ENCODE measurements around the gene RAB30.

Gene RAB30

GRCh38 chr11:83102834-83103233 lies 31.1 kb upstream of the RAB30 start:
- H3K27me3 ChIP-seq (replicated peaks; ENCODE audit: insufficient read depth, low read length) = no peaks in the 10 kb centered on the region
- TF ChIP-seq, protein P1, sequence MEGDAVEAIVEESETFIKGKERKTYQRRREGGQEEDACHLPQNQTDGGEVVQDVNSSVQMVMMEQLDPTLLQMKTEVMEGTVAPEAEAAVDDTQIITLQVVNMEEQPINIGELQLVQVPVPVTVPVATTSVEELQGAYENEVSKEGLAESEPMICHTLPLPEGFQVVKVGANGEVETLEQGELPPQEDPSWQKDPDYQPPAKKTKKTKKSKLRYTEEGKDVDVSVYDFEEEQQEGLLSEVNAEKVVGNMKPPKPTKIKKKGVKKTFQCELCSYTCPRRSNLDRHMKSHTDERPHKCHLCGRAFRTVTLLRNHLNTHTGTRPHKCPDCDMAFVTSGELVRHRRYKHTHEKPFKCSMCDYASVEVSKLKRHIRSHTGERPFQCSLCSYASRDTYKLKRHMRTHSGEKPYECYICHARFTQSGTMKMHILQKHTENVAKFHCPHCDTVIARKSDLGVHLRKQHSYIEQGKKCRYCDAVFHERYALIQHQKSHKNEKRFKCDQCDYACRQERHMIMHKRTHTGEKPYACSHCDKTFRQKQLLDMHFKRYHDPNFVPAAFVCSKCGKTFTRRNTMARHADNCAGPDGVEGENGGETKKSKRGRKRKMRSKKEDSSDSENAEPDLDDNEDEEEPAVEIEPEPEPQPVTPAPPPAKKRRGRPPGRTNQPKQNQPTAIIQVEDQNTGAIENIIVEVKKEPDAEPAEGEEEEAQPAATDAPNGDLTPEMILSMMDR (IDR thresholded peaks at IDR 0.05; ENCODE audit: low read length) = no peak
- no peak for TF ChIP-seq EZH2phosphoT487 (IDR thresholded peaks at IDR 0.05; ENCODE audit: low read length)
- no peak for TF ChIP-seq EZH2 (optimal IDR thresholded peaks at IDR 0.05; ENCODE audit: low read depth, low read length)
- H3K4me3 ChIP-seq (ENCODE audit: low read length) = no peak overlapping the region

GRCh38 chr11:83097429-83098075 lies 25.9 kb upstream of the RAB30 start:
- no peak overlapping the region for H3K4me3 ChIP-seq (ENCODE audit: low read length)
- no peaks in the 10 kb centered on the region for H3K79me2 ChIP-seq (ENCODE audit: low read length)
- H3K9me2 ChIP-seq (replicated peaks; ENCODE audit: insufficient read depth, low read length) = no peaks in the 10 kb centered on the region
- H3K27ac ChIP-seq (ENCODE audit: low read length) = no peak overlapping the region
- H3K9me3 ChIP-seq (replicated peaks; ENCODE audit: insufficient read depth, low read length) = no peaks in the 10 kb centered on the region
- H3K4me1 ChIP-seq (ENCODE audit: low read length) = peaks cover 14% of the 10 kb centered on the region
- no peak for DNase-seq
- no peaks in the 10 kb centered on the region for H3K36me3 ChIP-seq (replicated peaks; ENCODE audit: insufficient read depth, low read length)
- TF ChIP-seq, protein P1 (IDR thresholded peaks at IDR 0.05; ENCODE audit: low read length) = no peak
- no peak for TF ChIP-seq EZH2phosphoT487 (IDR thresholded peaks at IDR 0.05; ENCODE audit: low read length)
- TF ChIP-seq EZH2 (optimal IDR thresholded peaks at IDR 0.05; ENCODE audit: low read depth, low read length) = no peak
- no peaks in the 10 kb centered on the region; the same call in 1 of the 2 replicates for H4K20me1 ChIP-seq (ENCODE audit: insufficient read depth, low read length)
- H3K4me2 ChIP-seq (ENCODE audit: low read depth, low read length) = no peak overlapping the region
- no peak overlapping the region for H2AFZ ChIP-seq (ENCODE audit: low read length)
- peaks cover 14% of the 10 kb centered on the region for H3F3A ChIP-seq (ENCODE audit: insufficient read depth, low read length)
- H3K9ac ChIP-seq (ENCODE audit: low read length) = no peak overlapping the region
- no peaks in the 10 kb centered on the region for H3K27me3 ChIP-seq (replicated peaks; ENCODE audit: insufficient read depth, low read length)

More at GRCh38 chr11:83102834-83103233, 31.1 kb upstream of the RAB30 start:
- Histone ChIP-seq H2AFZ (ENCODE audit: low read length) (no peak overlapping the region), H3K9ac (ENCODE audit: low read length) (no peak overlapping the region), H3F3A (ENCODE audit: insufficient read depth, low read length) (peaks cover 14% of the 10 kb centered on the region), H3K36me3 (replicated peaks; ENCODE audit: insufficient read depth, low read length) (no peaks in the 10 kb centered on the region), H3K9me3 (replicated peaks; ENCODE audit: insufficient read depth, low read length) (no peaks in the 10 kb centered on the region), H3K27ac (ENCODE audit: low read length) (no peak overlapping the region), H3K9me2 (replicated peaks; ENCODE audit: insufficient read depth, low read length) (no peaks in the 10 kb centered on the region), H3K79me2 (ENCODE audit: low read length) (no peaks in the 10 kb centered on the region), H3K4me1 (ENCODE audit: low read length) (peaks cover 14% of the 10 kb centered on the region), H3K4me2 (ENCODE audit: low read depth, low read length) (no peak overlapping the region), H4K20me1 (ENCODE audit: insufficient read depth, low read length) (no peaks in the 10 kb centered on the region)
- DNase-seq = no peak

- Histone ChIP-seq H2AFZ (ENCODE audit: low read length) (no peak overlapping the region), H3F3A (ENCODE audit: insufficient read depth, low read length) (0 out of 2 replicates have a peak, but pooled peaks cover 3% of the 10 kb centered on the region), H3K4me1 (ENCODE audit: low read length) (no peaks in the 10 kb centered on the region), H3K4me2 (ENCODE audit: low read depth, low read length) (no peak overlapping the region), H3K36me3 (replicated peaks; ENCODE audit: insufficient read depth, low read length) (no peaks in the 10 kb centered on the region), H3K9me2 (replicated peaks; ENCODE audit: insufficient read depth, low read length) (no peaks in the 10 kb centered on the region), H3K9me3 (replicated peaks; ENCODE audit: insufficient read depth, low read length) (no peaks in the 10 kb centered on the region), H3K79me2 (ENCODE audit: low read length) (no peaks in the 10 kb centered on the region), H4K20me1 (ENCODE audit: insufficient read depth, low read length) (no peaks in the 10 kb centered on the region; the same call in 1 of the 2 replicates), H3K9ac (ENCODE audit: low read length) (no peak overlapping the region), H3K27ac (ENCODE audit: low read length) (no peak overlapping the region), H3K4me3 (ENCODE audit: low read length) (no peak overlapping the region), H3K27me3 (replicated peaks; ENCODE audit: insufficient read depth, low read length) (no peaks in the 10 kb centered on the region)
- TF ChIP-seq EZH2 (optimal IDR thresholded peaks at IDR 0.05; ENCODE audit: low read depth, low read length) = no peak
- TF ChIP-seq, protein P1 (IDR thresholded peaks at IDR 0.05; ENCODE audit: low read length) = no peak
- TF ChIP-seq EZH2phosphoT487 (IDR thresholded peaks at IDR 0.05; ENCODE audit: low read length) = no peak
- no peak for DNase-seq
Measured at GRCh38 chr11:83093634-83094033, 21.9 kb upstream of the RAB30 start.

Data from MM.1S (cell line).